GM21576 (cell line): ENCODE data around the gene CYB561A3.

Experiments
- ATAC-seq: cut with Tn5 transposase; IDR thresholded peaks from one replicate; pipeline ENCODE4 v1.9.1; 2021; ENCODE audit warnings: mild to moderate bottlenecking, moderate library complexity; ENCODE audit not compliant: unreplicated experiment

The CYB561A3 gene

DNA sequence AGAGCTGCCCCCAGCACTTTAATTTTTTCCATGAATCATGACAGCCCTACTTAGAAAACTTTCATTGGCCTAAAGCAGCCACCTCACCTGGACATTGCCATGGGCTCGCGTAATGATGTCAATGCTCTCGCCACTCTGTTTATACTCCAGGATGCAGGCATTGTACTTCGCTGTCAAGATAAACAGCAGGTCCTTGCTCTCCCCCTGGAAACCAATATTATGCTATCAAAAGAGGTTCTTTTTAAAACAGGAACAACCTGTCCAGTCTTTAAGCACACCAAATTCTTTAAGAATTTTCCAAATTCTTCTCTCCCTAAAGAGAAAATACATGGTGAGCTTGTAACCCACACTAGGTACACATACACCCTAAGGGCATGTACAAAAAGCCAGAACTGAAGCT is 31.8 kb downstream of the CYB561A3 start:
- no peak for ATAC-seq

DNA sequence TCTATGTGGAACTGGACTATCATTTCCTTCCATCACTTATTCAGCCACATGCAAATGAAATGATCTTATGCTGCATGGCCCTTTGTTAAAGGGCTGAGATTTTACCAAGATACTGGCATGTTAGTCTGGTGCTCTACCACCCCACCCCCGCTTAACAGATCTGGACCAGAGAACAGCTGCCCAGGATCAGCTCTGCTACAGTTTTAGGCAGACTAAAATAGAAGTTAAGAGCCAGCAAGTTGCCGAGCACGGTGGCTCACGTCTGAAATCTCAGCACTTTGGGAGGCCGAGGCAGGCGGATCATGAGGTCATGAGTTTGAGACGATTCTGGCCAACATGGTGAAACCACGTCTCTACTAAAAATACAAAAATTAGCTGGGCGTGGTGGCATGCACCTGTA is 33.3 kb downstream of the CYB561A3 start:
- no peak for ATAC-seq

- no peak for ATAC-seq
These were observed 34.0 kb downstream of the CYB561A3 start for GRCh38 chr11:61327669-61328071.

GRCh38 chr11:61325649-61326414 is 35.9 kb downstream of the CYB561A3 start:
- no peak for ATAC-seq

- no peak for ATAC-seq
These were observed 46.4 kb downstream of the CYB561A3 start for GRCh38 chr11:61315260-61315659.

- ATAC-seq: no peak
These were observed 50.9 kb downstream of the CYB561A3 start for GRCh38 chr11:61310749-61311148.

DNA sequence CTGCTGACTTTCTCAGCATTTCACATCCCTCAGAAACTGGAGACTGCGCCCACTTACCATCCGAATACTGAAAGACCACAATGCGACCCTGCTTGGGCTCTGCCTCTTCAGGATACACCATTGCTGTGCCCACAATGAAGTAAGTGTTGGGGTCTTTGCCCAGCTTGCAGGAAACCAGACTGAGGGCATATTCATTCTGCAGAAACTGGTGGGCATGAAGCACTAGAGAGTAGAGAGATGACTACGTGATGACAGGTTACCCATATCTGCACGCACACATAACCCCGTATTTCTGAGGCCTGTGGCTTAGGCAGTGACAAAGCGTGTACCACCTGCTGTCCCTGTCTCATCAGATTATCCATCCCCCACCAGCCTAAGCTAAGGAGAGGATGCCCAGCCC is 51.9 kb downstream of the CYB561A3 start:
- ATAC-seq: no peak

GRCh38 chr11:61309141-61309540 is 52.5 kb downstream of the CYB561A3 start:
- no peak for ATAC-seq

- no peak for ATAC-seq
These were observed 54.3 kb downstream of the CYB561A3 start for GRCh38 chr11:61307354-61307753.

DNA sequence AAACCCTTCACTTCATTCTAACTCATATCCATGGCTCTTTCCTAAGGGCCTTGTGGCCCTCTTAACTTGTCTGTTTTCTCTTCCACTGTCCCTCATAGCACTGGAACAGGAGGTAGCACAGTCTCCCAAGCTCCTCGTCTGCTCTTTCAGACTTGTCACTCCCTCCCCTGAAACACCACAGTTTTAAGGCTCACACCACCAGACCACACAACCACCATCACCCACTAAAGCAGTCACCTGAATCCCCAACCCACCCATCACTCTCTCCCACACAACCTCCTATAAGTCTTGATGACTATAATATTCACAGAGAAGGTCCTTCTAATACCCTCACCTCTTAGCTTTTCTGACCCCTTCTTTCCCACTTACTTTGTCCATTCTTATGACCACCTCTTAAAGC is 55.5 kb downstream of the CYB561A3 start:
- no peak for ATAC-seq

GRCh38 chr11:61305417-61305816 is 56.3 kb downstream of the CYB561A3 start:
- ATAC-seq: no peak

- no peak for ATAC-seq
These were observed 58.0 kb downstream of the CYB561A3 start for GRCh38 chr11:61303725-61304124.

DNA sequence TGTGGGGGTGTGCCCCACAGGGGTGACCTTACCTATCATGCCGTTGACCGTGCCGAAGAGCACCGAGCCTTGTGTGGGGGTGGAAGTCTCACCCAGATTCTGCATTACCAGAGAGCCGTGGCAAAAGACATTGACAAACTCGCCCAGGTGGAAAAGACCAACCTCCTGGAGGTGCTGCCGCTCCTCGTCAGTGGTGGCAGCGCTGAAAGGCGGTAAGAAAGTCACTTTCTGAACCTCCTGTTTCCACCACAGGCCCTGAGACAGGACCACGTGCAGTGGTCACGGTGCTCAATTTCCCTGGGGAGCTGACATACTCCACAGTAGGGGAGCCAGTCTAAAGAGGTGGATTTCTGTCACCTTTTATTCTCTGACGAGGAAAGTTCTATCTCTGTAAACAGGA is 59.1 kb downstream of the CYB561A3 start:
- no peak for ATAC-seq
